ENCODE results near the gene SLC49A4.

The SLC49A4 gene

GRCh38 chr3:122875547-122876127 lies 80.8 kb downstream of the SLC49A4 start:
- no peak for DNase-seq (ENCODE audit: low read depth, low spot score)
- POLR2A ChIA-PET, result no interaction called here
- TF ChIP-seq CTCF (IDR thresholded peaks at IDR 0.05; ENCODE audit: insufficient read depth, low read length, missing control alignments), result no peak
- no peak overlapping the region for H3K4me3 ChIP-seq (ENCODE audit: low read depth, low read length)
- CTCF ChIA-PET, result no interaction called here

GRCh38 chr3:122880173-122880572 lies 85.3 kb downstream of the SLC49A4 start:
- CTCF ChIA-PET, result no interaction called here
- no peak for DNase-seq (ENCODE audit: low read depth, low spot score)
- TF ChIP-seq CTCF (IDR thresholded peaks at IDR 0.05; ENCODE audit: insufficient read depth, low read length, missing control alignments), result no peak
- POLR2A ChIA-PET, result no interaction called here
- no peak overlapping the region for H3K4me3 ChIP-seq (ENCODE audit: low read depth, low read length)

GRCh38 chr3:122880624-122881023 lies 85.8 kb downstream of the SLC49A4 start:
- DNase-seq (ENCODE audit: low read depth, low spot score), result no peak
- TF ChIP-seq CTCF (IDR thresholded peaks at IDR 0.05; ENCODE audit: insufficient read depth, low read length, missing control alignments), result no peak
- H3K4me3 ChIP-seq (ENCODE audit: low read depth, low read length), result no peak overlapping the region
- ChIA-PET CTCF (no interaction called here), POLR2A (no interaction called here)

GRCh38 chr3:122882361-122882947 lies 87.6 kb downstream of the SLC49A4 start:
- CTCF ChIA-PET, result interaction anchor here (1.0 to 1.6 kb wide), 3 partner anchors 10 to 24 kb away, joined by 3 to 5 read pairs (median 3); no protein-coding TSS in a partner anchor
- POLR2A ChIA-PET, result interaction anchor here (1.0 kb wide), 1 partner anchor 12 kb away, joined by 3 read pairs; no protein-coding TSS in a partner anchor
- no peak for DNase-seq (ENCODE audit: low read depth, low spot score)
- TF ChIP-seq CTCF (IDR thresholded peaks at IDR 0.05; ENCODE audit: insufficient read depth, low read length, missing control alignments), result no peak
- no peak overlapping the region for H3K4me3 ChIP-seq (ENCODE audit: low read depth, low read length)

GRCh38 chr3:122886251-122886650 lies 91.4 kb downstream of the SLC49A4 start:
- no peak for TF ChIP-seq CTCF (IDR thresholded peaks at IDR 0.05; ENCODE audit: insufficient read depth, low read length, missing control alignments)
- POLR2A ChIA-PET, result no interaction called here
- H3K4me3 ChIP-seq (ENCODE audit: low read depth, low read length), result no peak overlapping the region
- CTCF ChIA-PET, result interaction anchor here (0.8 kb wide), 1 partner anchor 11 kb away, joined by 3 read pairs; no protein-coding TSS in a partner anchor
- DNase-seq (ENCODE audit: low read depth, low spot score), result no peak

GRCh38 chr3:122886946-122887345 lies 92.1 kb downstream of the SLC49A4 start:
- TF ChIP-seq CTCF (IDR thresholded peaks at IDR 0.05; ENCODE audit: insufficient read depth, low read length, missing control alignments), result no peak
- no peak for DNase-seq (ENCODE audit: low read depth, low spot score)
- ChIA-PET CTCF (interaction anchor here (0.8 kb wide), 1 partner anchor 12 kb away, joined by 3 read pairs; no protein-coding TSS in a partner anchor), POLR2A (no interaction called here)
- H3K4me3 ChIP-seq (ENCODE audit: low read depth, low read length), result no peak overlapping the region
